Keratinocyte (primary cell): ENCODE results near the gene ZNF780B. TPM values are rescaled to one million over a fixed set of nuclear protein-coding genes. Genes with fewer than 3 reads are reported as not detected.

Source experiments
- DNase-seq: peaks from one replicate; pipeline ENCODE4 v3.0.0-alpha.2; 2011; ENCODE audit warnings: low read depth, missing footprints, low spot score
- FAIRE-seq: peaks from 2 replicates; lab custom pipeline; 2011; peaks lifted over from hg19 to GRCh38; lab: Jason Lieb, UNC
- H2AFZ ChIP-seq: 2 replicates; pipeline ENCODE4 v1.6.0; 2012; ENCODE audit warnings: low read length, control low read depth, inconsistent platforms; ENCODE audit not compliant: control insufficient read depth
- H3K27ac ChIP-seq: 2 replicates; pipeline ENCODE4 v1.5.1; 2011; ENCODE audit warnings: low read length; ENCODE audit not compliant: control insufficient read depth, insufficient read depth
- H3K27me3 ChIP-seq: 3 replicates; pipeline ENCODE4 v1.6.0; 2011; ENCODE audit warnings: low read length; ENCODE audit not compliant: control insufficient read depth, insufficient read depth; ENCODE audit errors: extremely low read depth
- H3K36me3 ChIP-seq, 2 experiments: 2 replicates in 1 of 2; 3 replicates in 1 of 2; pipeline ENCODE4 v1.5.1; 2011; ENCODE audit warnings: low read length in 2 of 2, mild to moderate bottlenecking in 1 of 2; ENCODE audit not compliant: control insufficient read depth in 2 of 2, insufficient read depth in 2 of 2; ENCODE audit errors: extremely low read depth in 1 of 2
- H3K4me1 ChIP-seq: 3 replicates; pipeline ENCODE4 v1.5.1; 2011; ENCODE audit warnings: low read length; ENCODE audit not compliant: control insufficient read depth, insufficient read depth; ENCODE audit errors: extremely low read depth
- H3K4me2 ChIP-seq: 3 replicates; pipeline ENCODE4 v1.6.0; 2011; ENCODE audit warnings: low read depth, low read length; ENCODE audit not compliant: control insufficient read depth, insufficient read depth; ENCODE audit errors: extremely low read depth
- H3K4me3 ChIP-seq, 3 experiments: fragments of 200-600 bp in 1 of 3; sonication (generic) in 1 of 3; 2 replicates in 2 of 3; 3 replicates in 1 of 3; pipeline ENCODE4 v1.5.1; 2011 to 2016; ENCODE audit warnings: low read length in 3 of 3, mild to moderate bottlenecking in 3 of 3, control low read depth in 2 of 3, inconsistent platforms in 1 of 3, low read depth in 1 of 3, mixed read lengths in 1 of 3, mixed run types in 1 of 3, moderate library complexity in 1 of 3; ENCODE audit not compliant: control insufficient read depth in 2 of 3, insufficient read depth in 2 of 3; ENCODE audit errors: extremely low read depth in 1 of 3
- H3K79me2 ChIP-seq: 2 replicates; pipeline ENCODE4 v1.6.0; 2012; ENCODE audit warnings: low read length; ENCODE audit not compliant: control insufficient read depth, insufficient read depth
- H3K9ac ChIP-seq: 3 replicates; pipeline ENCODE4 v1.6.0; 2011; ENCODE audit warnings: low read length; ENCODE audit not compliant: control insufficient read depth, insufficient read depth; ENCODE audit errors: extremely low read depth
- H3K9me1 ChIP-seq: 3 replicates; pipeline ENCODE4 v1.6.0; 2011; ENCODE audit warnings: low read length; ENCODE audit not compliant: control insufficient read depth, insufficient read depth; ENCODE audit errors: extremely low read depth
- H3K9me3 ChIP-seq: 2 replicates; pipeline ENCODE4 v1.5.1; 2012; ENCODE audit warnings: low read depth, low read length; ENCODE audit not compliant: control insufficient read depth
- H4K20me1 ChIP-seq: 3 replicates; pipeline ENCODE4 v1.6.0; 2011; ENCODE audit warnings: low read length; ENCODE audit not compliant: control insufficient read depth, insufficient read depth; ENCODE audit errors: extremely low read depth
- EZH2 ChIP-seq: IDR thresholded peaks from one replicate; pipeline ENCODE4 v1.6.1; 2012; ENCODE audit warnings: inconsistent platforms, mild to moderate bottlenecking, low read length, moderate library complexity
- dilution Hi-C: fragments of 300-500 bp; cut with MboI; formaldehyde crosslinking; loops from one replicate; pipeline ENCODE4 v1.7.0; 2020; ENCODE audit warnings: low sequenced_read_pairs; ENCODE audit not compliant: extremely low pct_ligation_motif_present
- polyA plus RNA-seq, 5 experiments: library from polyadenylated mRNA; depleted of rRNA in 3 of 5; stranded (reverse) in 3 of 5; stranded (forward) in 1 of 5; unstranded in 1 of 5; fragments of >200 nt; gene quantifications; 1 replicate in 1 of 5; 2 replicates in 3 of 5; 3 replicates in 1 of 5; pipeline versions ENCODE4 v1.2.1 to v1.2.3, GENCODE V29; 2011 to 2012; ENCODE audit warnings: missing spikeins in 2 of 5, low read depth in 1 of 5, low replicate concordance in 1 of 5
- TF ChIP-seq, protein P1 (sequence below), 3 experiments: IDR thresholded peaks in 1 of 3; conservative IDR thresholded peaks in 1 of 3; optimal IDR thresholded peaks in 1 of 3; 2 replicates in 2 of 3; 3 replicates in 1 of 3; pipeline versions ENCODE3 to v1.5.1; 2011; ENCODE audit warnings: low read length in 3 of 3, mild to moderate bottlenecking in 3 of 3, moderate library complexity in 2 of 3, control low read depth in 1 of 3, inconsistent platforms in 1 of 3; ENCODE audit not compliant: insufficient read depth in 2 of 3; ENCODE audit errors: extremely low read depth in 1 of 3

Gene ZNF780B
- polyA plus RNA-seq, 1 donor (not counting 4 experiments of a cell fraction or from before 2014, with no cell fraction given), result 8.3 TPM

DNA sequence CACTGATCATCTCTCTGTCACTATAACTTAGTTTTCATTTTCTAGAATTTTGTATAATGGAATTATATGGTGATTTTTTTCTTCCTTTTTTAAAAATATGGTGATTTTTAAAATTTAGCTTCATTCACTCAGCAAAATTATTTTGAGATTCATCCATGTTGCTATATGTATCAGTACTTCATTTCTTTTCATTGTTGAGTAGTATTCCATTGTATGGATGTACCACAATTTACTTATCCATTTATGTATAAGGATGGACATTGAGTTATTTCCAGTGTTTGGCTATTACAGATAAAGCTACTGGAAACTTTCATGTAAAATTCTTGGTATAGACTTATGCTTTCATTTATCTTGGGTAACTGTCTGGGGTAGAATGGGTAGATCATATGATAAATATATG, 46.4 kb downstream of the ZNF780B start:
- dilution Hi-C loops, result no loop called here

DNA sequence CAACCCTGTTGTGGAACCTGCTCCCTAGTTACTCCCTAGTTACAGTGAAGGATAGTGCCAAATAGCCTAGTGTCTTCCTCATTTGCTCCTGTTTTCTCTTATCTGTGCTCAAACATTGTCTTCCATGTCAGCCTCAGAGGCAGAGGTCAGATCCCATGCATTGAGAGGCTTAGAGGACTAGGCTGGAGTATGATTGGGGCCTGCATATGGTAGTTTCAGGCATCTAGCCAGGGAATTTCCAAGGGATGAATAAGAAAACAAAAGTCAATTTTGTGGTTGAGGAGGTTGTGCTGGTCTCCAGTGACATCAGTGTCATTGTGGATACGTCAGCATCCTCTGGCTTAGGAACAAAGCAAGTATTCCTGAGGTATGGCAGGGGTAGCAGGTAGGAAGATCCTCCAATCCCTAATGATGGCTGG, 49.7 kb downstream of the ZNF780B start:
- H3K4me3 ChIP-seq, result no peak overlapping the region
- H3K9ac ChIP-seq, result no peak overlapping the region
- dilution Hi-C loops, result no loop called here
- H3K27ac ChIP-seq, result no peak overlapping the region
- H3K4me2 ChIP-seq, result no peak overlapping the region
- H3K4me1 ChIP-seq, result no peaks in the 10 kb centered on the region
- H3K9me1 ChIP-seq, result no peaks in the 10 kb centered on the region
- FAIRE-seq (no peak), DNase-seq (no peak)
- H3K79me2 ChIP-seq, result no peaks in the 10 kb centered on the region
- TF ChIP-seq, protein P1, sequence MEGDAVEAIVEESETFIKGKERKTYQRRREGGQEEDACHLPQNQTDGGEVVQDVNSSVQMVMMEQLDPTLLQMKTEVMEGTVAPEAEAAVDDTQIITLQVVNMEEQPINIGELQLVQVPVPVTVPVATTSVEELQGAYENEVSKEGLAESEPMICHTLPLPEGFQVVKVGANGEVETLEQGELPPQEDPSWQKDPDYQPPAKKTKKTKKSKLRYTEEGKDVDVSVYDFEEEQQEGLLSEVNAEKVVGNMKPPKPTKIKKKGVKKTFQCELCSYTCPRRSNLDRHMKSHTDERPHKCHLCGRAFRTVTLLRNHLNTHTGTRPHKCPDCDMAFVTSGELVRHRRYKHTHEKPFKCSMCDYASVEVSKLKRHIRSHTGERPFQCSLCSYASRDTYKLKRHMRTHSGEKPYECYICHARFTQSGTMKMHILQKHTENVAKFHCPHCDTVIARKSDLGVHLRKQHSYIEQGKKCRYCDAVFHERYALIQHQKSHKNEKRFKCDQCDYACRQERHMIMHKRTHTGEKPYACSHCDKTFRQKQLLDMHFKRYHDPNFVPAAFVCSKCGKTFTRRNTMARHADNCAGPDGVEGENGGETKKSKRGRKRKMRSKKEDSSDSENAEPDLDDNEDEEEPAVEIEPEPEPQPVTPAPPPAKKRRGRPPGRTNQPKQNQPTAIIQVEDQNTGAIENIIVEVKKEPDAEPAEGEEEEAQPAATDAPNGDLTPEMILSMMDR (optimal IDR thresholded peaks at IDR 0.05 in 1 of 3, IDR thresholded peaks at IDR 0.05 in 1 of 3, conservative IDR thresholded peaks at IDR 0.05 in 1 of 3; ENCODE audit: extremely low read depth in 1 of 3, insufficient read depth in 2 of 3, low read length in 3 of 3), result no peak
- no peak for TF ChIP-seq EZH2
- no peaks in the 10 kb centered on the region for H3K27me3 ChIP-seq
- no peak overlapping the region for H2AFZ ChIP-seq
- peaks cover 0 to 3% of the 10 kb centered on the region in 2 experiments for H3K36me3 ChIP-seq
- no peaks in the 10 kb centered on the region for H3K9me3 ChIP-seq
- H4K20me1 ChIP-seq, result no peaks in the 10 kb centered on the region

More for the DNA sequence above, 46.4 kb downstream of the ZNF780B start:
- no peak overlapping the region for H3K4me3 ChIP-seq
- FAIRE-seq (no peak), DNase-seq (no peak)
- peaks cover 0 to 3% of the 10 kb centered on the region in 2 experiments for H3K36me3 ChIP-seq
- no peak overlapping the region for H3K27ac ChIP-seq
- H3K79me2 ChIP-seq, result no peaks in the 10 kb centered on the region
- H3K9me1 ChIP-seq, result no peaks in the 10 kb centered on the region
- no peak for TF ChIP-seq EZH2
- TF ChIP-seq, protein P1 (optimal IDR thresholded peaks at IDR 0.05 in 1 of 3, IDR thresholded peaks at IDR 0.05 in 1 of 3, conservative IDR thresholded peaks at IDR 0.05 in 1 of 3; ENCODE audit: extremely low read depth in 1 of 3, insufficient read depth in 2 of 3, low read length in 3 of 3), result no peak
- no peak overlapping the region for H2AFZ ChIP-seq
- no peak overlapping the region for H3K9ac ChIP-seq
- no peaks in the 10 kb centered on the region for H3K4me1 ChIP-seq
- no peaks in the 10 kb centered on the region for H4K20me1 ChIP-seq
- no peaks in the 10 kb centered on the region for H3K27me3 ChIP-seq
- no peak overlapping the region for H3K4me2 ChIP-seq
- H3K9me3 ChIP-seq, result peaks cover 7% of the 10 kb centered on the region
